ENCODE results near the gene ASH1L.
A peak's percentile ranks its signal among the peaks of the same experiment; 100 is the strongest.
"Not testable (repeated sequence)": the region's sequence is repeated elsewhere in the genome, so short reads cannot be mapped to it uniquely, and the experiment has no call there.

Gene ASH1L

GRCh38 chr1:155561779-155562580 is 623 bp downstream of the ASH1L start:
- peak; percentile 53 for DNase-seq (ENCODE audit: low read depth)

GRCh38 chr1:155555915-155556314 is 6.7 kb downstream of the ASH1L start:
- DNase-seq (ENCODE audit: low read depth) = no peak

GRCh38 chr1:155553349-155553748 is 9.3 kb downstream of the ASH1L start:
- DNase-seq (ENCODE audit: low read depth) = no peak

GRCh38 chr1:155548706-155549105 is 13.9 kb downstream of the ASH1L start:
- no peak for DNase-seq (ENCODE audit: low read depth)

- no peak for DNase-seq (ENCODE audit: low read depth)
Measured at GRCh38 chr1:155540000-155540874, 22.4 kb downstream of the ASH1L start.

- no peak for DNase-seq (ENCODE audit: low read depth)
Measured at GRCh38 chr1:155537193-155537592, 25.4 kb downstream of the ASH1L start.

GRCh38 chr1:155531624-155532023 is 31.0 kb downstream of the ASH1L start:
- no peak for DNase-seq (ENCODE audit: low read depth)

GRCh38 chr1:155529929-155530328 is 32.7 kb downstream of the ASH1L start:
- DNase-seq (ENCODE audit: low read depth) = no peak

- no peak for DNase-seq (ENCODE audit: low read depth)
Measured at GRCh38 chr1:155529109-155529508, 33.5 kb downstream of the ASH1L start.

GRCh38 chr1:155527677-155528076 is 34.9 kb downstream of the ASH1L start:
- DNase-seq (ENCODE audit: low read depth) = no peak

GRCh38 chr1:155526356-155526755 is 36.2 kb downstream of the ASH1L start:
- DNase-seq (ENCODE audit: low read depth) = no peak

GRCh38 chr1:155522069-155522468 is 40.5 kb downstream of the ASH1L start:
- DNase-seq (ENCODE audit: low read depth) = no peak

GRCh38 chr1:155518484-155518883 is 44.1 kb downstream of the ASH1L start:
- DNase-seq (ENCODE audit: low read depth) = no peak

GRCh38 chr1:155514582-155515187 is 47.9 kb downstream of the ASH1L start:
- DNase-seq (ENCODE audit: low read depth) = no peak

- DNase-seq (ENCODE audit: low read depth) = no peak
Measured at GRCh38 chr1:155513300-155513916, 49.2 kb downstream of the ASH1L start.

GRCh38 chr1:155511385-155511784 is 51.2 kb downstream of the ASH1L start:
- DNase-seq (ENCODE audit: low read depth) = not testable (repeated sequence)

- DNase-seq (ENCODE audit: low read depth) = no peak
Measured at GRCh38 chr1:155509064-155509463, 53.5 kb downstream of the ASH1L start.

GRCh38 chr1:155507945-155508344 is 54.7 kb downstream of the ASH1L start:
- DNase-seq (ENCODE audit: low read depth) = no peak

GRCh38 chr1:155505963-155506362 is 56.6 kb downstream of the ASH1L start:
- DNase-seq (ENCODE audit: low read depth) = not testable (repeated sequence)

- no peak for DNase-seq (ENCODE audit: low read depth)
Measured at GRCh38 chr1:155504207-155504606, 58.4 kb downstream of the ASH1L start.

GRCh38 chr1:155499953-155500639 is 62.5 kb downstream of the ASH1L start:
- DNase-seq (ENCODE audit: low read depth) = no peak

- DNase-seq (ENCODE audit: low read depth) = no peak
Measured at GRCh38 chr1:155499263-155499662, 63.3 kb downstream of the ASH1L start.
